ENCODE measurements around the gene SMC5.
A peak's percentile ranks its signal among the peaks of the same experiment; 100 is the strongest.

The SMC5 gene

GRCh38 chr9:70340572-70340971 lies 81.8 kb downstream of the SMC5 start:
- Histone ChIP-seq H3K79me2 (ENCODE audit: low read length) (no peaks in the 10 kb centered on the region), H3K36me3 (replicated peaks; ENCODE audit: low read depth, low read length) (peaks cover 13% of the 10 kb centered on the region), H3K4me3 (ENCODE audit: low read length) (no peak overlapping the region), H3K9ac (ENCODE audit: low read length) (no peak overlapping the region), H2AFZ (ENCODE audit: low read depth, low read length) (no peak overlapping the region), H4K20me1 (ENCODE audit: insufficient read depth, low read length) (no peaks in the 10 kb centered on the region), H3K4me2 (ENCODE audit: low read length) (no peak overlapping the region), H3K9me3 (ENCODE audit: insufficient read depth, low read length) (no peaks in the 10 kb centered on the region), H3K27ac (ENCODE audit: low read length) (no peak overlapping the region), H3K27me3 (ENCODE audit: low read depth, low read length) (no peaks in the 10 kb centered on the region), H3K4me1 (ENCODE audit: low read length) (no peaks in the 10 kb centered on the region)
- no peak for TF ChIP-seq EZH2phosphoT487 (IDR thresholded peaks at IDR 0.05; ENCODE audit: low read depth)
- TF ChIP-seq, protein P1, sequence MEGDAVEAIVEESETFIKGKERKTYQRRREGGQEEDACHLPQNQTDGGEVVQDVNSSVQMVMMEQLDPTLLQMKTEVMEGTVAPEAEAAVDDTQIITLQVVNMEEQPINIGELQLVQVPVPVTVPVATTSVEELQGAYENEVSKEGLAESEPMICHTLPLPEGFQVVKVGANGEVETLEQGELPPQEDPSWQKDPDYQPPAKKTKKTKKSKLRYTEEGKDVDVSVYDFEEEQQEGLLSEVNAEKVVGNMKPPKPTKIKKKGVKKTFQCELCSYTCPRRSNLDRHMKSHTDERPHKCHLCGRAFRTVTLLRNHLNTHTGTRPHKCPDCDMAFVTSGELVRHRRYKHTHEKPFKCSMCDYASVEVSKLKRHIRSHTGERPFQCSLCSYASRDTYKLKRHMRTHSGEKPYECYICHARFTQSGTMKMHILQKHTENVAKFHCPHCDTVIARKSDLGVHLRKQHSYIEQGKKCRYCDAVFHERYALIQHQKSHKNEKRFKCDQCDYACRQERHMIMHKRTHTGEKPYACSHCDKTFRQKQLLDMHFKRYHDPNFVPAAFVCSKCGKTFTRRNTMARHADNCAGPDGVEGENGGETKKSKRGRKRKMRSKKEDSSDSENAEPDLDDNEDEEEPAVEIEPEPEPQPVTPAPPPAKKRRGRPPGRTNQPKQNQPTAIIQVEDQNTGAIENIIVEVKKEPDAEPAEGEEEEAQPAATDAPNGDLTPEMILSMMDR (IDR thresholded peaks at IDR 0.05; ENCODE audit: low read depth, low read length), result peak; percentile 51

GRCh38 chr9:70347046-70347445 lies 88.3 kb downstream of the SMC5 start:
- H2AFZ ChIP-seq (ENCODE audit: low read depth, low read length), result no peak overlapping the region
- H3K4me2 ChIP-seq (ENCODE audit: low read length), result no peak overlapping the region
- H3K9ac ChIP-seq (ENCODE audit: low read length), result no peak overlapping the region
- no peaks in the 10 kb centered on the region for H3K4me1 ChIP-seq (ENCODE audit: low read length)
- H3K9me3 ChIP-seq (ENCODE audit: insufficient read depth, low read length), result no peaks in the 10 kb centered on the region
- no peaks in the 10 kb centered on the region for H3K27me3 ChIP-seq (ENCODE audit: low read depth, low read length)
- H4K20me1 ChIP-seq (ENCODE audit: insufficient read depth, low read length), result no peaks in the 10 kb centered on the region
- H3K4me3 ChIP-seq (ENCODE audit: low read length), result no peak overlapping the region
- no peaks in the 10 kb centered on the region for H3K79me2 ChIP-seq (ENCODE audit: low read length)
- H3K27ac ChIP-seq (ENCODE audit: low read length), result no peak overlapping the region
- H3K36me3 ChIP-seq (replicated peaks; ENCODE audit: low read depth, low read length), result peaks cover 25% of the 10 kb centered on the region
- TF ChIP-seq, protein P1 (IDR thresholded peaks at IDR 0.05; ENCODE audit: low read depth, low read length), result no peak
- no peak for TF ChIP-seq EZH2phosphoT487 (IDR thresholded peaks at IDR 0.05; ENCODE audit: low read depth)

DNA sequence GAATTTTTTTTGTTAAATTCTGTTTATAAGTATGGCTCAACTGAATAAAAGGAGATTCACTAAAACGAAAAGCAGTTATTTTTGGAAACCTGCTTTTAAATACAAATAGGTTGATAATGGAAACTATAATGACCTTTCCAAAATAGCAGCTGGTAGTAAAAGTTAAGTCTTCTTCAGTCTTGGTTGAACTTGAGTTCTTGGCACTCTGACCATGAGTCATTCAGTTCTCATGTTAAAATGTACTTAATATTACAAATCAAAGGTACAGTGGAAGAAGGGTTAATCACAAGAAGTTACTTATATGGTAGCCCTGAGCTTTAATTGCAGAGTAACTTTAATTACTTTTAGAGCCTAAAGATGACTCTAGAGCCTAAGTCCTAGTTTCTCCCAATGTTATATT lies 93.6 kb downstream of the SMC5 start:
- no peak overlapping the region for H3K9ac ChIP-seq (ENCODE audit: low read length)
- no peak overlapping the region for H3K4me2 ChIP-seq (ENCODE audit: low read length)
- no peak overlapping the region for H2AFZ ChIP-seq (ENCODE audit: low read depth, low read length)
- peaks cover 22% of the 10 kb centered on the region for H3K36me3 ChIP-seq (replicated peaks; ENCODE audit: low read depth, low read length)
- H4K20me1 ChIP-seq (ENCODE audit: insufficient read depth, low read length), result no peaks in the 10 kb centered on the region
- H3K9me3 ChIP-seq (ENCODE audit: insufficient read depth, low read length), result no peaks in the 10 kb centered on the region
- H3K4me3 ChIP-seq (ENCODE audit: low read length), result no peak overlapping the region
- no peaks in the 10 kb centered on the region for H3K27me3 ChIP-seq (ENCODE audit: low read depth, low read length)
- no peak overlapping the region for H3K27ac ChIP-seq (ENCODE audit: low read length)
- H3K4me1 ChIP-seq (ENCODE audit: low read length), result no peaks in the 10 kb centered on the region
- no peaks in the 10 kb centered on the region for H3K79me2 ChIP-seq (ENCODE audit: low read length)
- no peak for TF ChIP-seq EZH2phosphoT487 (IDR thresholded peaks at IDR 0.05; ENCODE audit: low read depth)
- TF ChIP-seq, protein P1 (IDR thresholded peaks at IDR 0.05; ENCODE audit: low read depth, low read length), result no peak

DNA sequence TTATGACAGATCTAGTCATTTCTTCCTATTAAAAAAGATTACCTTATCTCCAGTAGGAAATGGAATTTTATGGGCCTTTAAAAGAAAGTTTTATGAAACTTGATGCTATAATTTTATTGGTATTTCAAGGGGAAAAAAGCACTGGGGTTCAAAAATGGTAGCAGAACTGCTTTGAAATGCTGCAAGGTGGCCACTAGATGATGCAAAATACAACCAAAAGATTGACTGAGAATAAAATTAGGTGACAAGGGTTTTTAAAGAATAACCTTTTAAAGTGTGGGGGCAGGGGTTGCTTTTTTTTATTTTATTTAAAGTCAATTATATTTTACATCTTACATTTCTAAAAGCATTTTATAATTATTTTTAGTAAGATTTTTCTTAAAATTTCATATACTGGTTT lies 94.0 kb downstream of the SMC5 start:
- Histone ChIP-seq H4K20me1 (ENCODE audit: insufficient read depth, low read length) (no peaks in the 10 kb centered on the region), H2AFZ (ENCODE audit: low read depth, low read length) (no peak overlapping the region), H3K4me2 (ENCODE audit: low read length) (no peak overlapping the region), H3K79me2 (ENCODE audit: low read length) (no peaks in the 10 kb centered on the region), H3K9me3 (ENCODE audit: insufficient read depth, low read length) (no peaks in the 10 kb centered on the region), H3K36me3 (replicated peaks; ENCODE audit: low read depth, low read length) (peaks cover 21% of the 10 kb centered on the region), H3K27me3 (ENCODE audit: low read depth, low read length) (no peaks in the 10 kb centered on the region), H3K9ac (ENCODE audit: low read length) (no peak overlapping the region), H3K27ac (ENCODE audit: low read length) (no peak overlapping the region), H3K4me1 (ENCODE audit: low read length) (no peaks in the 10 kb centered on the region), H3K4me3 (ENCODE audit: low read length) (no peak overlapping the region)
- TF ChIP-seq, protein P1 (IDR thresholded peaks at IDR 0.05; ENCODE audit: low read depth, low read length), result peak; percentile 31; the same call in 1 of the 2 replicates
- TF ChIP-seq EZH2phosphoT487 (IDR thresholded peaks at IDR 0.05; ENCODE audit: low read depth), result no peak
